Hypothalamus (tissue), 51 donors: ENCODE measurements around the gene MAPT.

Source experiments
- DNase-seq, 51 donors: peaks; one replicate each; lab custom pipeline; 2025; lab: John Stamatoyannopoulos, UW

Gene MAPT

DNA sequence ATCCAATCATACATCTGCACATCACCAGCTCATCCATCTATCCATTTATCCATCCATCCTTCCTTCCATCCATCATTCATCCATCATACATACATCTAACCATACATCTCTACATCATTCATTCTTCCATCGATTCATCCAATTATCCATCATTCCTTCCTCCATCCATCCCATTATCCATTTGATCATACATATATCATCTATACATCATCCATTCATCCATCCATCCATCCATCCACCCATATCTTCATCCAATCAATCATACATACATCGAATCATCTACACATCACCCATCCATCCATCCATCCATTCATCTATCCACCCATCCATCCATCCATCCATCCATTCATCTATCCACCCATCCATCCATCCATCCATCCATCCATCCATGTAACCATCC lies 75.4 kb downstream of the MAPT start:
- DNase-seq, result no peak

DNA sequence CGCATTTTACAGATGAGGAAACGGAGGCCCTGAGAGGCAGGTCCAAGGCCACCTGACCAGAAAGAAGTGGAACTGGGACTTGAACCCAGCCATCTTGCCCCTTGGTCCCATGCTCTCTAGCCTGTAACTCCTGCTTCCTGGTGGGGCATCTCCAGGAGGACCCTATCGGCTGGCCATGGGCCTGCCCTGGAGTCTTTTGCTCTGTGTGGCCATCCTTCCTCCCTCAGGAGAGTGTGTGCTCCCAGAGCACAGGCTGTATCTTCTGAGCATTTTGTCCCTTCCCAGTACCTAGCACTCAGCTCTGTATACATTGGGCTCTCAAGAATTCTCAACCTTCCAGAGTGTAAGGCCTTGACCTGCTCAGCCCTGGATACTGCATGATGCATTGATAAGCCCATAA lies 76.3 kb downstream of the MAPT start:
- no peak for DNase-seq

DNA sequence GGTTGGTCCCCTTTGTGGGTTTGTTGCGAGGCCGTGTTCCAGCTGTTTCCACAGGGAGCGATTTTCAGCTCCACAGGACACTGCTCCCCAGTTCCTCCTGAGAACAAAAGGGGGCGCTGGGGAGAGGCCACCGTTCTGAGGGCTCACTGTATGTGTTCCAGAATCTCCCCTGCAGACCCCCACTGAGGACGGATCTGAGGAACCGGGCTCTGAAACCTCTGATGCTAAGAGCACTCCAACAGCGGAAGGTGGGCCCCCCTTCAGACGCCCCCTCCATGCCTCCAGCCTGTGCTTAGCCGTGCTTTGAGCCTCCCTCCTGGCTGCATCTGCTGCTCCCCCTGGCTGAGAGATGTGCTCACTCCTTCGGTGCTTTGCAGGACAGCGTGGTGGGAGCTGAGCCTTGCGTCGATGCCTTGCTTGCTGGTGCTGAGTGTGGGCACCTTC lies 77.4 kb downstream of the MAPT start:
- DNase-seq, result no peak

DNA sequence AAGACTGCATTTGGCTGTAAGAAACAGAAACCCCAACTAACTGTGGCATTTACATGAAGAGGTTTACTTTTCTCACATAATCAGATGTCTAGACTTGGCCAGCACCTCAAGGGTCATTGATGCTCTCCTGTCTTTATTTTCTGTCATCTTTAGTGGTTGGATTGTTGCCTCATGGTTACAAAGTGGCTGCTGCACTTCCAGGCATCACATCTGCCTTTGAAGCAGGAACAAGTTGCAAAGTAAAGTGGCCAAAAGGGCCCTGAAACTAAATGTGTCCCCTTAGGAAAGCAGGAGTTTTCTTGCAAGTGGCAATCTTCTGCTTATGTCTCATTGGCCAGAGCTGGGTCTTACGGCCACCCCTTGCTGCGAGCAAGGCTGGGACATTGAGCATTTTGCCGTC lies 78.2 kb downstream of the MAPT start:
- DNase-seq, result no peak

DNA sequence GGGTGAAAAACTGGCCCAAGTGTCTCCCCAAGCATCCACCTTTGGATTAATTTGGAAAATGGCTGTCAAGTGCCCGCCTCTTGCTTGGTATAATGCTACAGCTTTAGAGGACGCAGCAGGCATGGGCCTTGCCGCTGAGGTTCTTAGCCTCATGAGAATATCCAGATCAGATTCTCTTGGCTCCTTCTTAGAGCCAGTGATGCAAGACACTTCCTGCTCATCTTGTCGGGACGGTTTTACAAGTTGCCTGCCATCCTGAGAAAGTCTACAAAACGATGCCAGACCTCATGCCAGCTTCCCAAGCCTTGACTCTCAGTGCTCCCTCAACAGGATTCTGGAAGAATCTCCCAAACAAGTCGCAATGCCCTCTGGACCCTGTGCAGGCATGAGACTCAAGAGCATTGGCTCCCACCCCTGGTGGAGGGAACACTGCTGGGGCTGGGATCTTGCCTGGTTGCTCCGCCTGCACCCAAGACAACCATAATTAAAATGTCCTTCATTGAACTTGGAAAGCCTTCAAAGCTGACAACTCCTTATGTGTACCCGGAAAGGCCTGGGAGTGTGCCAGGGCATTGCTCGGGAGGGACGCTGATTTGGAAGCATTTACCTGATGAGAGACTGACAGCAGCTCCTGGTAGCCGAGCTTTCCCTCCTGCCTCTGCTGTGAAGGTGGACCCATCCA lies 78.9 kb downstream of the MAPT start:
- DNase-seq, result no peak

DNA sequence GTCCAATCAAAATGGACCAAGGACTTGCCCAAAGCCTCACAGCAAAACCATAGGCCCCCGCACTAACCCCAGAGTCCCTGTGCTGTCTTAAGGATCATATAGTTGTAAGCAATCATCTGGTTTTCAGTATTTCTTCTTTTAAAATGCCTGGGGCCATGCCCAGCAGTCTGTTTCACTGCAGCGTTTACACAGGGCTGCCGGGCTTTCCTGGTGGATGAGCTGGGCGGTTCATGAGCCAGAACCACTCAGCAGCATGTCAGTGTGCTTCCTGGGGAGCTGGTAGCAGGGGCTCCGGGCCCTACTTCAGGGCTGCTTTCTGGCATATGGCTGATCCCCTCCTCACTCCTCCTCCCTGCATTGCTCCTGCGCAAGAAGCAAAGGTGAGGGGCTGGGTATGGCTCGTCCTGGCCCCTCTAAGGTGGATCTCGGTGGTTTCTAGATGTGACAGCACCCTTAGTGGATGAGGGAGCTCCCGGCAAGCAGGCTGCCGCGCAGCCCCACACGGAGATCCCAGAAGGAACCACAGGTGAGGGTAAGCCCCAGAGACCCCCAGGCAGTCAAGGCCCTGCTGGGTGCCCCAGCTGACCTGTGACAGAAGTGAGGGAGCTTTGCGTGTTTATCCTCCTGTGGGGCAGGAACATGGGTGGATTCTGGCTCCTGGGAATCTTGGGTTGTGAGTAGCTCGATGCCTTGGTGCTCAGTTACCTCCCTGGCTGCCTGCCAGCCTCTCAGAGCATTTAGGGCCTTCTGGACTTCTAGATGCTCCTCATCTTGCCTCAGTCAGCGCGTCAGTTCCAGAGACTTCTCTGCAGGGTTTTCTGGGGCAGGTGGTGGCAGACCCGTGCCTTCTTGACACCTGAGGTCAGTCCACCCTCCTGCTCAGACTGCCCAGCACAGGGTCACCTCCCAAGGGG lies 79.8 kb downstream of the MAPT start:
- DNase-seq, result no peak

DNA sequence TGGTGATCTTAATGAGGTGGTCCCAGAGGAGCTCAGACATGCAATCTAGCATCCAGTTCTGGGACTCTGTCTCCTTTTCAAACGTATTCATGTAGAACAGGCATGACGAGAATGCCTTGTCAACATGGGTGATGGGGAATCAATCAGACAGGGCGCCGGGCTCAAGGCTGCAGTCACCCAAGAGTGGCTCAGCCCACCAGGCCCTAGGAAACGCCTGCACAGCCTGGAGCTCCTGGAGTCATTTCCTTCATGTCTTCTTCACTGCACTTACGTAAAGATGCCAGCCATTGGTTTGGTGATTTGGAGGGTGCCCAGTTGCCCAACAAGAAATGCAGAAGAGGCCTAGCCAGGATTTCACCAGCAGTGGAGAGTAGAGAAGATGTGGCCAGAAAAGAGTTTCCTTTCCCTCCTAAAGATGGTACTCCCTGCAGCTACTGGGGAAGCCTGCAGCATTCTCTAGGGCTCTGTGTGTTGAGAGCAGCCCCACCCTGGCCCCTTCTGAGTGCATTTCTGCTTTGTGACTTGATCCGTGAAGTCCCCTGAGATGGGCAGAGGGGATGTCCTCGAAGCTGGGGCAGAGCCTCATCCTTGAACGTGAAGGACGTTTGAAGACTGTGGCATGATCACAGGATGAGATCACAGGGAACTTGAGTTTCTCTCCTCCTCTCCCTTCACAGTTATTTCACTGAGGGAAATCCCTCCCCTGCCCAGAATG lies 80.7 kb downstream of the MAPT start:
- no peak for DNase-seq

DNA sequence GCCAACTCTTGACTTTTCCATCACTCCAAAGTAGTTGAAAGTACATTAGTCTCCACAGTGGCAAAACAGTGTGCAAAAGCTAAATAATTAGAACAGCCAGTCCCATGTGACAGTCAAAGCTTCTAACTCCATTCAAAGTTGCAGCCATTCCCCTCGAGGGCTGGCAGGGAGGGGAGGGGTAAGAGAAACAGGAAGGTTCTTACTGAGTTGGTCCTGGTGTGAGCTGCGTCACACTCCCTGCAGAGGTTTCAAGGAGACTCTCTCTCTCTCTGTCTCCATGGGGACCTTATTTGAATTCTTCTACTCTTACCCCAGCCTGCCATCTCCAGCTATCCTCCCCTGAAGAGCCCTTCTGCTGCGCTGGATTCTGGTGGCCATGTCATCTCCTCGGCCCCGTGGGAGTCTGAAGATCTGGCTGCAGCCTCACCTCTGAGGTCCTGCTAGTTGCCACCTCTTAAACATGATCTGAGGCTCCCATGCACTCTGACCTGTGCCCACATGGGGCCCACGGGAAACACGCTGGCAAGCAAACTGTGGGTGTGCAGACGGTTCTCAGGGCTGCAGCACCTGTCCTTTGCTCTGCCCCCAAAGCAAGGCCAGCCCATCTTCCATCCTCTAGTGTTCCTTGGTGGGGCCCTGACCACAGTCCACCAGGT lies 81.4 kb downstream of the MAPT start:
- peak in 2 of 51 donors; percentile 13 to 20 for DNase-seq

DNA sequence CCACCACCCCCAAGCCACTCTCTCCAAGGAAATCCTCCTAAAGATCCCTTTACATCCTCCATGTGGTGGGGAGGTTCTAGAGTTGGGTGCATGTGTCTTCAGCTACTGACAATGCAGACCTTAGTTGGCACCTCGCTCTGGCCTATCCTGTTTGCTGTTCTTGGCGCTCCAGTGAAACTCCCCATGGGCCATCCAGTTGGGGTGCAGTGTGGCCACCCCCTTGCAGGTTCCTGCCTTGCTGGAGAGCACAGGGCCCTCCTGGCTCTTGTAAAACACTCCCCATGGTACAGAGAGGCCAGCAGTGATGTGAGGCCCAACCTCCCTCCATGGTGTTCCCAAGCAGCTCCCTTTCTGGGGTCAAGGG lies 82.0 kb downstream of the MAPT start:
- no peak for DNase-seq

DNA sequence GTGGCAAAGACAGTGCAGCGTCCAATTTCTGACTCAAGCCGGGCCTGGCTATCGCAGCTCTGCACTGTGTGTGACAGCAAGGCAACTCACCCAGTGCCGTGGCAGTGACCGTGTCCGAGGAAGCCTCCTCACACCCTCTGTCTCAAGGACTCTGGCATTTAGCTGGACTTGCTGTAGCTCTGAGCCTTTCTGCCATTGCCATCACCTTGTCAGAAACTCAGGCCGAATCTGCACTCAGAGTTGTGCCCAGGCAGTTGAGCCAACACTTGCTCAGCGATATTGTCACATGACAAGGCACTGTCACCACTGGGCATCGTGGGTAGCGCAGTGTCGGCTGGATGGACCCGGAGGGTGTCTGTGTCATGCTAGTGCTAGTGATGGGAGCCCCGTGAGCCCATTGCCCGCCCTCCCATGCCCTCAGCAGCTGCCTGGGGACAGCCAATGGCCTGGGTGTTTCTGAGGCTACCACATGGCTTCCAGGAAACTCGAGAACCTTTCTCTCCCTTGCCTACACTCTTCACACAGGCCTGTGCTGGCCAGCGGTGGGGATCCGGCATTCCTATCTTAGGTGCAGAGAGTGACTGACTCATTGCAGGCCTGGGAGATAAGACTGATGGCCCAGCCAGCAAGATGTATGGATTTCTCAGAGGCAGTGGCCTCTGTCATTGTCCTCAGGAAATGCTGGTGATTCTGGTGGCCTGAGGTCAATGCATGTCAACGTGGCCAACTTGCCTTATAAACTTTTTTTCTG lies 82.6 kb downstream of the MAPT start:
- DNase-seq, result no peak

DNA sequence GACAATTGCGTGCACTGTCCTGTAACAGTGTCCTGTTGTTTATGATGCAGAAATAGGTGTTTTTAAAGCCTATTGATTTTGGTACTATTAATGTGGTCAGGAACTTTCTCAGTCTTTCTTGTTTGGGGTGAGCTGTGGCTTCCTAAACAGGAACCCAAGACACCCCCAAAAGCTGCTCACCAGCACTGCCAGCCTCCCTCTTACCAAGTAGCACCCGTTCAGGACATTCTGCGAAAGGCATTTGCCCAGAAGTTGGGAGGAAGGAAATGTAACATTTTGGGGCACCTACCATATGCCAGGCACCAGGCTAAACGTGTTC lies 83.1 kb downstream of the MAPT start:
- no peak for DNase-seq

DNA sequence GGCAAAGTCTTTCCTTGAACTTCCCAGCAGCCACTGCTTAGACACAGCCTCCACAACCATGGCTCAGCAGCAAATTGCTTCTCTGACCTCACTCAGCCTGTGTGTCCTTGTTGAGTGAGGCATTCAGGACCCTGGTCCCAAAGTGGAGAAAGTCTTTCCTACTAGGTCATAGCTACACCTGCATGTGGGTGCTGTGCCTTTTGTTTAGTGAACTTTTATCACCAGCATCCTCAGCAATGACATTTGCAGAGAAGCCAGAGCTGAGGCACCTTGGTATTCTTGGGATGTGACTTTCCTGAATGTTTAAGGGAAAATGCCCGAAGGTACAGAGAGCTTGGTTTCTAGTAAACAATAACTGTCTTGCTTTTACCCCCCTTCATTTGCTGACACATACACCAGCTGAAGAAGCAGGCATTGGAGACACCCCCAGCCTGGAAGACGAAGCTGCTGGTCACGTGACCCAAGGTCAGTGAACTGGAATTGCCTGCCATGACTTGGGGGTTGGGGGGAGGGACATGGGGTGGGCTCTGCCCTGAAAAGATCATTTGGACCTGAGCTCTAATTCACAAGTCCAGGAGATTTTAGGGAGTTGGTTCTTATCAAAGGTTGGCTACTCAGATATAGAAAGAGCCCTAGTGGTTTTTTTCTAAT lies 83.7 kb downstream of the MAPT start:
- DNase-seq, result no peak

DNA sequence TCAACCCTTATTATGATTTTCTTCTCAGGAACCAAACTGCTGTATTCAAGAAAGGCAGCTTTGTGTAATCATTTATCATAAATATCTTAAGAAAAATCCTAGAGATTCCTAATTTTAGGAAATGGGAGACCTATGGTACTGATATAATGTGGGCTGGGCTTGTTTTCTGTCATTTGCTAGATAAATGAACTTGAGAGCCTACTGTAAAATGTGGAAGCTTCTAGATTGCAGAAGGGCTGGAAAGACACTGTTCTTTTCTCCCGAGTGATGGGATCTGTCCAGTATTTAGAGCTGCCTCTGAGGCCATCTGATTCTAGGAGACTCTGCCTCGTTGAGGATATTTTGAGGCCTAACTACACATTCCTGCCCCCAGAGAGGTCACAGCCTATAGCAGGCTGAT lies 84.8 kb downstream of the MAPT start:
- DNase-seq, result no peak

DNA sequence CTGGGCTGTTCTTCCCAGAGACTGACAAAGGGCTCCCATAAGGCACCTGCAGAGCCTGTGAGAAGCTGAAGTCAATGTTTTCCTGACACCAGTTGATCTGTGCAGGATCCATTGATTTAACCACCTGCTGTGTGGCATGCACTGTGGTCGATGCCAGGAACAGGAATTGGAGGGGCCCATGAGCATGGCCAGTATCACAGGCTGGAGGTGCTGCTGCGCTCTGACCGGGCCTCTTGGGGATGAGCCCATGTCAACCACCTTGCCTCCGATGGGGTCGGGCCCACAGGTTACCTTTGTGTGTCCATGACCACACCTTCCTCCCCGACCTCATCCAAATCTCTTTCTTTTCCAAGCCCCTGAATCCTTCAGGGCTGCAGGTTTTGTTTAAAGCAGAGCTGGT lies 86.5 kb downstream of the MAPT start:
- DNase-seq, result no peak

DNA sequence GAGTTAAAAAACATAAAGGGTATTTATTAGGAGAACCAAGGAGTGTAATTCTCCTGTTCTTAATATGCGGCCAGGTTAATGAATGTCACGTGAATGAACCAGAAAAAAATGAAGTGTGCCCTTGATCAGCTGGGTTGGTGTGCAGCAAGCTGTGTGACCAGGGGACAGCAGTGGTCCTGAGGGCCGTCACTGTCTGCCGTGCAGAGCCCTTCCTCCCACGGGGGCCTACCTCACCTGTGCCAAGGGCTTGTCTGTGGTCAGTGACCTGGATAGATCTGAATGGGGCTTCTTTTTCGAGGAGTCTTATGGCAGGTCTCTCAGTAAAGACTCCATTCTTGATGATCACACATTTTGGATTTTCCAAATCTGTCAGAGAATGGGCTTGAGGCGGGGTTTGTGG lies 87.0 kb downstream of the MAPT start:
- no peak for DNase-seq

DNA sequence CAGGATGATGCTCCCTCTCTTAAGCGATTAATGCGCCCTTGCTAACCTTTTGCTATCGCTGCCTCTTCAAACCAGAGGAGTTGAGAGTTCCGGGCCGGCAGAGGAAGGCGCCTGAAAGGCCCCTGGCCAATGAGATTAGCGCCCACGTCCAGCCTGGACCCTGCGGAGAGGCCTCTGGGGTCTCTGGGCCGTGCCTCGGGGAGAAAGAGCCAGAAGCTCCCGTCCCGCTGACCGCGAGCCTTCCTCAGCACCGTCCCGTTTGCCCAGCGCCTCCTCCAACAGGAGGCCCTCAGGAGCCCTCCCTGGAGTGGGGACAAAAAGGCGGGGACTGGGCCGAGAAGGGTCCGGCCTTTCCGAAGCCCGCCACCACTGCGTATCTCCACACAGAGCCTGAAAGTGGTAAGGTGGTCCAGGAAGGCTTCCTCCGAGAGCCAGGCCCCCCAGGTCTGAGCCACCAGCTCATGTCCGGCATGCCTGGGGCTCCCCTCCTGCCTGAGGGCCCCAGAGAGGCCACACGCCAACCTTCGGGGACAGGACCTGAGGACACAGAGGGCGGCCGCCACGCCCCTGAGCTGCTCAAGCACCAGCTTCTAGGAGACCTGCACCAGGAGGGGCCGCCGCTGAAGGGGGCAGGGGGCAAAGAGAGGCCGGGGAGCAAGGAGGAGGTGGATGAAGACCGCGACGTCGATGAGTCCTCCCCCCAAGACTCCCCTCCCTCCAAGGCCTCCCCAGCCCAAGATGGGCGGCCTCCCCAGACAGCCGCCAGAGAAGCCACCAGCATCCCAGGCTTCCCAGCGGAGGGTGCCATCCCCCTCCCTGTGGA lies 88.6 kb downstream of the MAPT start:
- DNase-seq, result no peak

DNA sequence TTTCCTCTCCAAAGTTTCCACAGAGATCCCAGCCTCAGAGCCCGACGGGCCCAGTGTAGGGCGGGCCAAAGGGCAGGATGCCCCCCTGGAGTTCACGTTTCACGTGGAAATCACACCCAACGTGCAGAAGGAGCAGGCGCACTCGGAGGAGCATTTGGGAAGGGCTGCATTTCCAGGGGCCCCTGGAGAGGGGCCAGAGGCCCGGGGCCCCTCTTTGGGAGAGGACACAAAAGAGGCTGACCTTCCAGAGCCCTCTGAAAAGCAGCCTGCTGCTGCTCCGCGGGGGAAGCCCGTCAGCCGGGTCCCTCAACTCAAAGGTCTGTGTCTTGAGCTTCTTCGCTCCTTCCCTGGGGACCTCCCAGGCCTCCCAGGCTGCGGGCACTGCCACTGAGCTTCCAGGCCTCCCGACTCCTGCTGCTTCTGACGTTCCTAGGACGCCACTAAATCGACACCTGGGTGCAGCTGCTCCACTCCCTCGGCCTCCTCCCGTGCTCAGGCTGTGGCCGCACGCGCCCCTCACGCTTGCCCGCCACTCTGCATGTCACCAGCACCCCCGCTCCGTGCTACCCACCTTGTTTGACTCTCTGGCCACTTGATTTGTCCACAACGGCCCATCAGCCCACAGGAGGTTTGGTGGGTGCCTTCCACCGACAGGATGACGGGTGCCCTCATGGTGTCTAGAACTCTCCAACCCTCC lies 89.4 kb downstream of the MAPT start:
- DNase-seq, result no peak

DNA sequence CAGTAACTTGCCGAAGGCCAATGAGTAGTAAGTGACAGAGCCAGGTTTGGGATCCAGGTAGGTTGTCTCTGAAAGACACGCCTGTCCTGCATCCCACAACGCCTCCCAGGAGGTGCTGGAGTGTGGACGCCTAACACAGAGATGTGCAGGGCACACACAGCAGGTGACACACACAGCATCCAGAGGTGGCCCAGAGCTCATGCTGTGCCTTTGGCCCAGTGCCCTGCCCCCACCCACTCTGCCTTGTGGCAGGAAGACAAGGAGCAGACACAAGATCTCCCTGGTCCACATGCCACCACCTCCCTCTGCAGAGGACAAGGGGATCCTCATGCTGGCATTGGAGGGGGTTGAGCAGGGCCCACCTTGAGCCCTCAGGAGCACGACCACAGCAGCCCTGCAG lies 90.0 kb downstream of the MAPT start:
- DNase-seq, result no peak
